ENCODE data around the gene GPN2. TPM values are rescaled to one million over a fixed set of nuclear protein-coding genes. Genes with fewer than 3 reads are reported as not detected.

GPN2 gene
- polyA plus RNA-seq, 12 donors, result 6.9 to 29.4 (median 19.3) TPM; not detected in 1

- no peak for DNase-seq
These were observed 56.4 kb downstream of the GPN2 start for GRCh38 chr1:26833432-26834405.

GRCh38 chr1:26832249-26832960 lies 57.7 kb downstream of the GPN2 start:
- DNase-seq, result no peak

GRCh38 chr1:26831546-26832248 lies 58.4 kb downstream of the GPN2 start:
- no peak for DNase-seq

GRCh38 chr1:26831059-26831458 lies 59.0 kb downstream of the GPN2 start:
- DNase-seq, result no peak

- DNase-seq, result no peak
These were observed 60.7 kb downstream of the GPN2 start for GRCh38 chr1:26829184-26829911.

- DNase-seq, result no peak
These were observed 61.6 kb downstream of the GPN2 start for GRCh38 chr1:26828411-26828991.

- DNase-seq, result peak; percentile 12
These were observed 62.4 kb downstream of the GPN2 start for GRCh38 chr1:26827663-26828062.

GRCh38 chr1:26827106-26827604 lies 62.9 kb downstream of the GPN2 start:
- no peak for DNase-seq

- peak; percentile 62 for DNase-seq
These were observed 63.6 kb downstream of the GPN2 start, which contains the start of gene ZDHHC18 for GRCh38 chr1:26826261-26827105. Gene ZDHHC18, plus strand, starts transcription at chr1:26826688. Its CDS starts 117 bp downstream, at chr1:26826805.

Other genes starting within 250 kb of the GPN2 start
- gene ARID1A, start 194.3 kb downstream of the GPN2 start, polyA plus RNA-seq (ENCODE audit: insufficient read length in 12 of 12), result 100 to 1,000 TPM in 1 of 12 donors, 10 to 100 TPM in 10, not detected in 1; 38.3 to 154 (median 45.2) TPM
- 10 to 100 TPM in 2 of 12 donors, 1 to 10 TPM in 9, not detected in 1; 6.5 to 27.1 (median 7.9) TPM for gene PIGV, start 102.3 kb downstream of the GPN2 start, polyA plus RNA-seq (ENCODE audit: insufficient read length in 12 of 12)
- gene ZDHHC18, start 63.6 kb downstream of the GPN2 start, polyA plus RNA-seq (ENCODE audit: insufficient read length in 12 of 12), result 10 to 100 TPM in 11 of 12 donors, not detected in 1; 14.5 to 32.9 (median 18.0) TPM
- 100 to 1,000 TPM in 1 of 12 donors, 10 to 100 TPM in 2, under 1 TPM in 5, not detected in 4; 0.15 to 110 (median 0.56) TPM for gene SFN, start 27.1 kb downstream of the GPN2 start, polyA plus RNA-seq (ENCODE audit: insufficient read length in 12 of 12)
- gene GPATCH3, start 10.2 kb upstream of the GPN2 start, polyA plus RNA-seq (ENCODE audit: insufficient read length in 12 of 12), result 10 to 100 TPM in 6 of 12 donors, 1 to 10 TPM in 5, not detected in 1; 7.4 to 12.3 (median 10.1) TPM
- not detected for gene NR0B2, start 23.7 kb upstream of the GPN2 start, polyA plus RNA-seq (ENCODE audit: insufficient read length in 12 of 12)
- 10 to 100 TPM in 11 of 12 donors, not detected in 1; 42.2 to 61.8 (median 53.1) TPM for gene NUDC, start 31.5 kb upstream of the GPN2 start, polyA plus RNA-seq (ENCODE audit: insufficient read length in 12 of 12)
- gene KDF1, start 70.2 kb upstream of the GPN2 start, polyA plus RNA-seq (ENCODE audit: insufficient read length in 12 of 12), result 1 to 10 TPM in 2 of 12 donors, under 1 TPM in 3, not detected in 7; 0.09 to 5.0 (median 0.70) TPM
- 1 to 10 TPM in 8 of 12 donors, under 1 TPM in 2, not detected in 2; 0.62 to 5.3 (median 1.6) TPM for gene TRNP1, start 103.4 kb upstream of the GPN2 start, polyA plus RNA-seq (ENCODE audit: insufficient read length in 12 of 12)
- gene TENT5B, start 122.6 kb upstream of the GPN2 start, polyA plus RNA-seq (ENCODE audit: insufficient read length in 12 of 12), result 1 to 10 TPM in 2 of 12 donors, under 1 TPM in 8, not detected in 2; 0.19 to 2.5 (median 0.40) TPM